Measurements from ENCODE around the gene NUCKS1. TPM values are rescaled to one million over a fixed set of nuclear protein-coding genes. Genes with fewer than 3 reads are reported as not detected.

NUCKS1 gene
- total and polyA plus RNA-seq, 2 of the 8 experiments (the other 6 are each of a cell fraction or from before 2014, with no cell fraction given) = 126 to 461 TPM

DNA sequence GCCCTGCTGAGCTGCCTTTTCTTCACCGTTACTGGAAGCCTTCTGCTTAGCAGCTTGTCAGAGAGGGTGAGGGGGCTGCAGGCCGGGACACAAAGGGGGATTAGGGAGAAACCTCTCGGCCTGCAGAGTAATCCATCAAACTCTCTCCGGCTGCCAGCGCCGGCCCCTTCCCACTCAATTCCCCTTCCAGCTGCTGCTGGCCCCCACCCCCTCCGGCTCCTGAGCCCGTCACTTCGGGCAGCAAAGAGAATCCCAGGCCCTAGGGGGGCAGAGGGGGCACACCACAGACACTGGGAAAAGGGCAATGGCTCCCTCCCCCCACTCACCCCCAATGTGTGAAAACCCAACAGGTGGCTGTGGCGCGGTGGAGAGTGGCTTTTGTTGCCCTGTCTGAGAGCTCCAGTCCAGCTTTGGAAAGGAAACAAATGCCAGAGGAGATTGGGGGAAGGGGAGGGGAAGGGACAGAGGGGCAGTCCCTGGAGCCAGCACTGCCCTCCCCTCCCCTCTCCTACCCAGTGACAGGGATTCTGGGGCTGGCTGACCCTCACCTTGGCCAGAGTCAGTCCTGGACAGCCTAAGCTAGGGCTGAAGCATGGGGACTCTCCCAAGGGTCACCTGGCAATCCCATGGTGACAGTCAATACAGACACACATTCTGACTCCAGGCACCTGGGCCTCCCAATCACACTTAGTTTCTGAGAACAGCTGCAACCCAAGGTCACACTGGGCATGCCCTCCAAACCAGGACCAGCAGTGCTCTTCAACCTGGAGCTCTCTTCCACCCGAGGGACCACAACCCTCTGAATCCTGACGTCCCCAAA is 79.2 kb downstream of the NUCKS1 start (continued):
- no peak for TF ChIP-seq RNF2 (IDR thresholded peaks at IDR 0.05; ENCODE audit: borderline replicate concordance, low read depth, low read length, missing control alignments, poor library complexity, severe bottlenecking)
- no peak for TF ChIP-seq SP2 (IDR thresholded peaks at IDR 0.05; ENCODE audit: low read length)
- TF ChIP-seq TBP (IDR thresholded peaks at IDR 0.05; ENCODE audit: low read depth, low read length) = 0 out of 2 replicates have a peak, but pooled peaks have one; percentile 27
- TF ChIP-seq, protein P1, sequence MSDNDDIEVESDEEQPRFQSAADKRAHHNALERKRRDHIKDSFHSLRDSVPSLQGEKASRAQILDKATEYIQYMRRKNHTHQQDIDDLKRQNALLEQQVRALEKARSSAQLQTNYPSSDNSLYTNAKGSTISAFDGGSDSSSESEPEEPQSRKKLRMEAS (IDR thresholded peaks at IDR 0.05) = peak; percentile 45; the same call in 1 of the 2 replicates
- TF ChIP-seq RBBP5 (IDR thresholded peaks at IDR 0.05; ENCODE audit: borderline replicate concordance, low read depth, low read length) = peak; percentile 80; the same call in 1 of the 2 replicates
- TF ChIP-seq RAD21 (IDR thresholded peaks at IDR 0.05 in 1 of 2, conservative IDR thresholded peaks at IDR 0.05 in 1 of 2; ENCODE audit: low read depth in 2 of 2, low read length in 2 of 2) = no peak
- TF ChIP-seq, protein P2, sequence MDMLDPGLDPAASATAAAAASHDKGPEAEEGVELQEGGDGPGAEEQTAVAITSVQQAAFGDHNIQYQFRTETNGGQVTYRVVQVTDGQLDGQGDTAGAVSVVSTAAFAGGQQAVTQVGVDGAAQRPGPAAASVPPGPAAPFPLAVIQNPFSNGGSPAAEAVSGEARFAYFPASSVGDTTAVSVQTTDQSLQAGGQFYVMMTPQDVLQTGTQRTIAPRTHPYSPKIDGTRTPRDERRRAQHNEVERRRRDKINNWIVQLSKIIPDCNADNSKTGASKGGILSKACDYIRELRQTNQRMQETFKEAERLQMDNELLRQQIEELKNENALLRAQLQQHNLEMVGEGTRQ (IDR thresholded peaks at IDR 0.05; ENCODE audit: low read length) = no peak
- no peak for TF ChIP-seq BCL11A (IDR thresholded peaks at IDR 0.05; ENCODE audit: low read depth in 2 of 2, low read length in 2 of 2)
- no peak for TF ChIP-seq CBX5 (IDR thresholded peaks at IDR 0.05; ENCODE audit: low read depth, low read length)
- no peak for TF ChIP-seq EGR1 (IDR thresholded peaks at IDR 0.05; ENCODE audit: borderline replicate concordance, low read depth, low read length)
- TF ChIP-seq KDM5A (IDR thresholded peaks at IDR 0.05; ENCODE audit: low read length) = no peak
- TF ChIP-seq, protein P3, sequence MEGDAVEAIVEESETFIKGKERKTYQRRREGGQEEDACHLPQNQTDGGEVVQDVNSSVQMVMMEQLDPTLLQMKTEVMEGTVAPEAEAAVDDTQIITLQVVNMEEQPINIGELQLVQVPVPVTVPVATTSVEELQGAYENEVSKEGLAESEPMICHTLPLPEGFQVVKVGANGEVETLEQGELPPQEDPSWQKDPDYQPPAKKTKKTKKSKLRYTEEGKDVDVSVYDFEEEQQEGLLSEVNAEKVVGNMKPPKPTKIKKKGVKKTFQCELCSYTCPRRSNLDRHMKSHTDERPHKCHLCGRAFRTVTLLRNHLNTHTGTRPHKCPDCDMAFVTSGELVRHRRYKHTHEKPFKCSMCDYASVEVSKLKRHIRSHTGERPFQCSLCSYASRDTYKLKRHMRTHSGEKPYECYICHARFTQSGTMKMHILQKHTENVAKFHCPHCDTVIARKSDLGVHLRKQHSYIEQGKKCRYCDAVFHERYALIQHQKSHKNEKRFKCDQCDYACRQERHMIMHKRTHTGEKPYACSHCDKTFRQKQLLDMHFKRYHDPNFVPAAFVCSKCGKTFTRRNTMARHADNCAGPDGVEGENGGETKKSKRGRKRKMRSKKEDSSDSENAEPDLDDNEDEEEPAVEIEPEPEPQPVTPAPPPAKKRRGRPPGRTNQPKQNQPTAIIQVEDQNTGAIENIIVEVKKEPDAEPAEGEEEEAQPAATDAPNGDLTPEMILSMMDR (IDR thresholded peaks at IDR 0.05; ENCODE audit: control extremely low read depth in 1 of 3, insufficient read depth in 1 of 3, low read depth in 1 of 3, low read length in 3 of 3) = no peak
- no peak for TF ChIP-seq GABPA (IDR thresholded peaks at IDR 0.05; ENCODE audit: borderline replicate concordance, insufficient read depth, low read length)
- no peak for TF ChIP-seq SUZ12 (IDR thresholded peaks at IDR 0.05; ENCODE audit: low read length)
- TF ChIP-seq SIX5 (IDR thresholded peaks at IDR 0.05; ENCODE audit: low read depth, low read length) = no peak
- TF ChIP-seq, protein P4, sequence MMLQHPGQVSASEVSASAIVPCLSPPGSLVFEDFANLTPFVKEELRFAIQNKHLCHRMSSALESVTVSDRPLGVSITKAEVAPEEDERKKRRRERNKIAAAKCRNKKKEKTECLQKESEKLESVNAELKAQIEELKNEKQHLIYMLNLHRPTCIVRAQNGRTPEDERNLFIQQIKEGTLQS (IDR thresholded peaks at IDR 0.05; ENCODE audit: insufficient read depth, low read depth, low read length) = no peak
- TF ChIP-seq GTF2F1 (IDR thresholded peaks at IDR 0.05; ENCODE audit: borderline replicate concordance, low read depth, low read length) = no peak
- TF ChIP-seq HDAC6 (IDR thresholded peaks at IDR 0.05; ENCODE audit: low read depth, low read length) = no peak

Data from H1 (cell line).